Activated naive CD4-positive, alpha-beta T cell treated with Interleukin-2 at 50 U/mL for 16 hours (primary cell): ENCODE results near the gene LHX5.

Experiments
- DNase-seq: peaks from one replicate; pipeline ENCODE4 v3.0.0-alpha.2; 2020

The LHX5 gene

GRCh38 chr12:113464852-113465719 is 6.6 kb downstream of the LHX5 start:
- no peak for DNase-seq

DNA sequence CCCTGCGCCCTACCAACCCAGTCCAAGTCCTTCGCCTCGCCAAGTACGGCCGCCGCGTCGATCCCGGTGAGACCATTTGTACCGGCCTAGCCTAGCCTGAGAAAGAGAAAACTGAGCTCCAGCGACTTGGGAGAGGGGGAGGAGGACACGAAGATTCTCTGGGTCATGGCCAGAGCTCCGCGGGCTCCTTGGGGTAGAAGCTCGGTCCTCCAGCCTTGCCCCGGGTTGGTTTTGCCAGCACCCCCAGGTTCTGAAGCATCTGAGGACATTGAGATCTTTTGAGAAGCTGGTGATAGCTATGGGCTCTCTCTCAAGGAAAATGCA is 7.3 kb downstream of the LHX5 start:
- DNase-seq: no peak

DNA sequence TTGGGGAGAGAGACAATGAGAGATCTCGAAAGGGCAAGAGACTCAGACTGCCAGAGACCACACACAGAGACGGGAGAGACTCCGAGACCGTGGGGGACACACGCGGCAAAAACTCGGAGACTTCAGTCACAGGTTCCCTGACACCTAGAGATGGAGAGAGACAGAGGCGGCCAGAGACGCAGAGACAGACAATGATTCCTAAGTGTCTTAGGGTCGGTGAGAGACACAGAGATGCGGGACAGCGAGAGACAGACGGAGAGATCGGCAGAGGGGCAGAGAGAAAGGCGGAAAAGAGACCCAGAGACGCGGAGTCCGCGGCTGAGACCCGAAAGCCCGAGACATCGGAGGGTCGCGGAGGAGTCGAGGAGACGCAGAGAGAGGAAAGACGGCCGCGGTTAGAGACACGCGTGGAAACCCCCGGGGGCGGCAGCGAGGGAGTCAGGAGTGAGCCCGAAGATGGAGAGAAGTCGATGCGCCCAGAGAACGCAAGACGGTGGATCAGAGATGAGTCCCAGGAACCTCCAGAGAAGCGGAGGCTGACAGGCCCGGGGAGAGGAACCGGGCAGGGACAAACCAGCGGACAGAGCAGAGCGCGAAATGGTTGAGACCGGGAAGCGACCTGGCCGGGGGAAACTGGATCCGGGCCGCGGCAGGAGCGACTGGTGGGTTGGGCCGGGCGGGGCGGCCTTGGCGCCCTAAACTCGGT is 7.8 kb downstream of the LHX5 start:
- DNase-seq: no peak

- no peak for DNase-seq
These were observed 8.5 kb downstream of the LHX5 start for GRCh38 chr12:113462998-113463745.

- DNase-seq: peak; percentile 72
These were observed 9.4 kb downstream of the LHX5 start for GRCh38 chr12:113462117-113462774.

- no peak for DNase-seq
These were observed 10.0 kb downstream of the LHX5 start for GRCh38 chr12:113461666-113462065.

- no peak for DNase-seq
These were observed 11.7 kb downstream of the LHX5 start for GRCh38 chr12:113459981-113460380.

GRCh38 chr12:113457710-113458109 is 14.0 kb downstream of the LHX5 start:
- DNase-seq: no peak

DNA sequence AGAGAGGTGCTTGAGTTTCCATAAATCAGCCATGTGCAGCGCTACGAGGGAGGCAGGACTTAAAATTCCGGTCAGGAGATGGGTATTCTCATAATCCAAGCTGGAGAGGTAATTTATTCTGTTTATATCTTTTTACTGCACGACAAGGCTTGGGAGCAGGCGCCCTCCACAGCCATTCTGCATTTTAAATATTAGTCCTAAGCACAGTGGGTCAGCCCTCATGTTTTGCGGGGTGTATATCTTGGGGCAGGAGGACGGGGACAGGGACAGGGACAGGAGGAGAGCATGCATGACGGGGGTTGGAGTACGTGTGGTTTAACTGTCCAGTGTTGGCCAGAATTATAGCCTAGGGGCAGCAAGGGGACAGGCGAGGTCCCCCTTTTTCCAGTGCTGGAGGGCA is 14.5 kb downstream of the LHX5 start:
- DNase-seq: no peak

- no peak for DNase-seq
These were observed 14.9 kb downstream of the LHX5 start for GRCh38 chr12:113456761-113457160.

DNA sequence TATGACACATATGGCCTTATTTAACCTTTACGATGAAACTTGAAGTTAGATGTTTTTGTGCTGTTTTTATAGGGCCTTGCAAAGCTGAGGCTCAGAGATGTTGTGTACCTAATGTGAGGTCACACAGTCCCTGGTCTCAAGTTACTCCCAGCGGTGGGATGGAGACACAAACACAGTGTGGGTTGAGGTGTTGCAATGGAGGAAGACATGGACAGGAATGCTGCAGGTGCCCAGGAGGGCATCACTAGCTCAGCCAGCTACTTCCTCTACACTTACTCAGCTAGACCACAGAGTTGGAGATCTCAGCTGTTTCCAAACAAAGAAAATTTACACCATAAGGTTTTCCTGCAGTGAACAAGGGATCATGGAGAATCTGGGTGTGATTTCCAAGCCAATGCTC is 15.5 kb downstream of the LHX5 start:
- no peak for DNase-seq

DNA sequence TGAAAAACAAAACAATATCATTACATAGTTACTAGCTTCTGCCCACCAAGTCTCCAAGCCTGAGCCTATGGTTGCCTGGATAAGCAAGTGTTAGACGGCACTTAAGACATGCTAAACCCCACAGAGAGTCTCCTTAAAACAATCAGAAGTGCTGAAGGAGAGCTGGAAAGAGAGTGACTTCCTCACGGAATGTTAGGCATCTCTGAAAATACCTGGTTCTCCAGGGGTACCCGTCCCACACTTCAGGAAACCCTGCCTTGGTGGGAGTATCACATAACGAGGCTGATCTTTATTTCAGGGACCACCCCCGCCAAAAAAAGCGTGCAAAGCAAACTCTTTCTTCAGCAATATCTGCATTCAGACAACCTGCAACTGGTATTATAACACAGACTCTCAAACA is 18.3 kb downstream of the LHX5 start:
- DNase-seq: no peak

DNA sequence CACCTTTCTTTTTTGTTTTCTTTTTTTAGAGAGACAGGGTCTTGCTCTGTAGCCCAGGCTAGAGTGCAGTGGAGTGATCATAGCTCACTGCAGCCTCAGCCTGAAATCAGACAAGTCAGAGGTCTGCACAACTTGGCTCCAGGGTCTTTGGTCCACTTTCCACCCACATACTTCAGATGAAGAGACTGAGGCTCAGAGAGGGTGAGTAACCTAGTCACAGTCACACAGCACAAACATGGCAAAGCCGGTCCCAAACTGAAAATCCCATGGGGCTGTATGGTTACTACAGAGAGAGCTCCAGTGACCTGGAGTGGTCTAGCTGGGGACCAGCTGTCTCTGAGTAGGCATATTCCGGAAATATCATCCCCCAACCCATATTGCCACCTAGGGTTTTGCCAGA is 19.2 kb downstream of the LHX5 start:
- DNase-seq: no peak

DNA sequence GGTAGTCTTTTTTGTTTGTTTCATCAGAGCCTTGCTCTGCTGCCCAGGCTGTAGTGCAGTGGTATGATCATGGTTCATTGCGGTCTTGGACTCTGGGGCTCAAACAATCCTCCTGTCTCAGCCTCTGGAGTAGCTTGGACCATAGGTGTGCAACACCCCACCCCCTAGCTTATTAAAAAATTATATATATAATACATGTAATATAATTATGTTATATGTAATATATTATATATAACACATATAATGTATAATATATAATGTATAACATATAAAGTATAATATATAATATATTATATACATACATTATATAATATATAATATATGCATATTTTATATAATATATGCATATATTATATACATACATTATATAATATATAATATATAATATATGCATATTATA is 21.8 kb downstream of the LHX5 start:
- DNase-seq: no peak

DNA sequence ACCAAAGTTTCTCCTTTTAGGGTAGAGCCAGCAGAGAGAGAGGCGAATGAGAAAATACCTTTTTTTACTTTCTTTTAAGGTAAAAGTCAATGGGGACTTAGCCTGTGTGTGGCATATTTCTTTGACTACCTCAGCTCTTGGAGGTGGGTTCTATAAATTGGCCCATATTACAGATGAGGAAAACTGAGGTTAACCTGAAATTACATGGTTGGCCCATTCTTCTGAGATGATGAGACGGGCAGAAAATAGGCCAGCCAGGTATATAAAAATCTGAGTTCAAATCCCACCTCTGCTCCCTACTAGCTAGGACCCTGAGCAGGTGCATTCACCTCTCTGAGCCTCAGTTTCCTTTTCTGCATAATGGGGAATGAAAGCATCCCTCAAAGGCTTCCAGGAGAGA is 22.4 kb downstream of the LHX5 start:
- DNase-seq: no peak

GRCh38 chr12:113448873-113449272 is 22.8 kb downstream of the LHX5 start:
- DNase-seq: no peak

DNA sequence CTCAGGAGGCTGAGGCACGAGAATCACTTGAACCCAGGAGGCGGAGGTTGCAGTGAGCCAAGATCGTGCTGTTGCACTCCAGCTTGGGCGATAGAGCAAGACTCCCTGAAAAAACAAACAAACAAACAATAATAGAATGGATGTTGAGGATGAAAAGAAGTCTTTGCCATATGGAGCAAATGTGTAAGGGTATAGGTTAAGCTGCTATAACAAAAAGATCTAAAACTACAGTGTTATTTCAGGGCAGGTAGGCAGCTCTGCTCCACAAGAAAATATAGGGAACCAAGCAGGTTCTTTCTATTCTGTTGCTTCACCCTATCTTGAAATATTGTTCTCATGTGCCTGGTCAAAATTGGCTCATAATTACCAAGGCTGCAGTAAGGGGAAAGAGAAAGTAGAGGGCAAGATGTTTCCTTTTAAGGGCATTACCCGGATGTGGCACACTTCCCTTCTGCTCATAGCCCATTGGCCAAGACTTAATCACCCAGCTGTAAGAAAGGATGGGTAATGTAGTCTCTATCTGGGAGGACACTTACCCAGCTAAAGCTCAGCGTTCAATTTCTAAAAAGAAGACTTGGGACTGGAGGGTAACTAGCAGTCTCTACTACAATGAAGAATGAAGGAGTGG is 26.0 kb downstream of the LHX5 start:
- DNase-seq: no peak

DNA sequence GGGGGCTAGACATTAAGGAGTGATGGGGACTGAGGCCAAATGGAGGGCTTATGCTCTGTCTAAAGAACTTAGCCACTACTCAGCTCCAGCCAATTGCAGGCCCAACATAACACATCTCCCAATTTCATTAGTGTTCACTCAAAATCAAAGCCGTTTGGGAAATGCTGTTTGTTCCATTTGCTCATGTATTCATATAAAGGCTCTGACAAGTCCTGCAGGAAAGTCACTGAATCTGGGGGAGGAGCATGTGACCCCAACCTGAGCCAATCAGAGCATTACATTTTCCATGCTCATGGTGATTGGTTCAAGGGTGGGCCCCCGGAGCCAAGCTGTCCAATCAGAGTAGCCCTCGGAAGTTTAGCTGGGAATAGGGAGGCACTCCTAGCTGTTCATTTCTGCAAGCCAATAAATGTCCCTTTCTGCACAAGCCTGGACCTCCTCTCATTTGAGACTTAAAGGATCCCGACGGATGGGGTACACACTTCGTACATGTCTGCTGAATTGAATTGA is 28.6 kb downstream of the LHX5 start:
- DNase-seq: no peak

DNA sequence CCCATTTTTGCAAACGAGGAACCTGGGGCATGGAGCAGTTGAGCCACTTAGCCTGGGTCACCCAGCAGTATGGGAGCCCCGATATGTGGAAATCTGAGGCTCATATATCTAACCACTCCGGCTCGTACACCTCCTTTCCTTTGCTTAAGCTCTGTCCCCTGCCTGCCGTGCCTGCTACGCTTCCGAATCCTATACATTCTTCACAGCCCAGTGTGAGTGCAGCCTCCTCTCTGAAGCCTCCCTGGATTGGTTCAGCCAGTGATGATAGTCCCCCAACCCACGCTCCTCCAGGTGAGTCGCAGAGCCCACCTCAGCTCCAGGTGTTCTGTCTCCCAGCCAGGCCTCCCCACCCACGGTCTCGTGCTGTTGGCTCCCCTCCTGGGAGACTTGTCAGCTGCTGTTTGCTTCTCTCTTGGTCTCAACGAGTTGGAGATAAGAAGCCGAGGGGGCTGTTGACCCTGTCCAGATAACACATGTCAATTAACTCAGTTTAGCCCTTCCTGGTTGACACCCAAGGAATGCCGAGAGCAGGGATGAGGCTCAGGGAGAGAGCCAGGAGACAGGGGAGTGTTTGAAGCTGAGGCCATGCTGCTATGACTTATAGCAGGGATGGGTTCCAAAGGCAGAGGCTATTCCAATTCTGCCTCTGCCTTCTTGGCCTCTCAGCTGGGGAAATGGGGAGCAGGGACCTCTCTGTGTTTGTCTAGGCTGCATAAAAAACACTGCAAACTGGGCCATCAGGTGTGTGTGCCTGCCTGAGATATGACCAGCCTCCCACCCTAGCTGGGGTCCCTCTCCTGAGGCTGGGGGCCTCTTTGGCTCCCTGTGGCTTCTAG is 30.5 kb downstream of the LHX5 start:
- no peak for DNase-seq

DNA sequence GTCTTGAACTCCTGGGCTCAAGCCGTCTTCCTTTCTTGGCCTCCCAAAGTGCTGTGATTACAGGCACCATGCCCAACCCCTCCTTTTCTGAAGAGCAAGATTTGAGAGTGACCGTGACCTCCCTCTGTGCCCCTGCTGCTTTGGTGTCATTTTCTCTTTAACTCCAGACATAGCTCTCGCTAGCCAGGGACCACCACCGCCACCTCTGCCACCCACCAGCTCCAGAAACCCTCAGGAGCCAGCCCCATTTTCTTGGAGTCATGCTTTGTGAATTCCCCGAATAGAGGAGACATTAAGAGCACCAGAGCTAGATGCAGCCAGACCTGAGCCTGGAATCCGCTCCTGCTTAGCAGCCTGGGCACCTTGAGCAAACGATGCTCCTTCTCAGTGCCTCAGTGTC is 31.3 kb downstream of the LHX5 start:
- no peak for DNase-seq

GRCh38 chr12:113439606-113440030 is 32.1 kb downstream of the LHX5 start:
- no peak for DNase-seq

GRCh38 chr12:113439301-113439597 is 32.4 kb downstream of the LHX5 start:
- DNase-seq: no peak
